CD4-positive, alpha-beta T cell treated with Interleukin-10 for 1 hour (primary cell): ENCODE results near the gene SLC49A3.
"Not testable (repeated sequence)": the region's sequence is repeated elsewhere in the genome, so short reads cannot be mapped to it uniquely, and the experiment has no call there.

ENCODE experiments used
- DNase-seq: peaks from one replicate; pipeline ENCODE4 v3.0.0-alpha.2; 2020

SLC49A3 gene

DNA sequence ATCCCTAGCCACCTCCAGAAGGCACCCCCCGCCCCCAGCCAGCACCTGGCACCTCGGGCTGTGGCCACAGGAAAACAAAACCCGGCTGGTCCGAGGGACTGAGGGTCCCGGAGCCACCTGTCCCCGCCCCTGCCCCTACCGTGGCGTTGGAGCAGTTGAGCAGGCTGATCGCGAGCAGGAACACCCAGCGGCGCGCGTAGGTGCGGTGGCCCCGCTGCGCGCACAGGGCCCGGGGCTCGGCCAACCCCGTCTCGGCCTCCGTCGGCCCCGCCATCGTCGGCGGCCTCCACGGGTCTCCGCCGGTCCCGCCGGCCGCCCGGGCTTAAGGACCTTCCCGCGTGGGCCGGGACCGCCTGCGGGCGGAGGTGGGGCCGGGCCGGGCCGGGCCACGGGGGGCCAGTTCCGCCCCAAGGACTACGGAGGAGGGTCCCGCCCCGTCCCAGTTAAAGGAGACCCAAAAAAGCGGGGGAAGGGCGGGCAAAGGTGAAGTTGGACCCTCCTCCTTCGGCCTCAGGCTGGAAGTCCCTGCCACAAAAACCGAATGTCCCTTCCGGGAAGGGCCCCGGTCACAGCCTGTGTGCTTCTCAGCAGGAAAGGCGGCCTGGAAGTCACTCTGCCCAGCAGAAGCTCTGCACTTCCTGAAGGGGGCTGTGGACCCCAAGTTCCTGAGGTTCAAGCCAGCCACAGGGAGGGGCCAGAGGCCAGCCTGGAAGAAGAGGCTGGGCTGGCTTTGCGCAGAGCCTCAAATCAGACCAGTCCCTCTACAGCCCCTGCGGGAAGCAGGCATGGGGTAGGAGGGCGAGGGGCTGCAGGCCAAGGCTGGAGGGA lies at the start of gene SLC49A3:
TSS of gene SLC49A3 (minus strand) at position 298 of the 828 bp plus-strand sequence. CDS start at position 274, 24 bp downstream.
- no peak for DNase-seq

DNA sequence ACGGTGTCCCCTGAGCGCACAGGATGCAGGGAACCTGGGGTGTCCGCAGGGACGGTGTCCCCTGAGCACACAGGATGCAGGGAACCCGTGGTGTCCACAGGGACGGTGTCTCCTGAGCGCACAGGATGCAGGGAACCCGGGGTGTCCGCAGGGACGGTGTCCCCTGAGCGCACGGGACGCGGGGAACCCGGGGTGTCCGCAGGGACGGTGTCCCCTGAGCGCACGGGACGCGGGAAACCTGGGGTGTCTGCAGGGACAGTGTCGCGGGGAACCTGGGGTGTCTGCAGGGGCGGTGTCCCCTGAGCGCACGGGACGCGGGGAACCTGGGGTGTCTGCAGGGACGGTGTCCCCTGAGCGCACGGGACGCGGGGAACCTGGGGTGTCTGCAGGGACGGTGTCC lies 47.6 kb upstream of the SLC49A3 start:
- not testable (repeated sequence) for DNase-seq

DNA sequence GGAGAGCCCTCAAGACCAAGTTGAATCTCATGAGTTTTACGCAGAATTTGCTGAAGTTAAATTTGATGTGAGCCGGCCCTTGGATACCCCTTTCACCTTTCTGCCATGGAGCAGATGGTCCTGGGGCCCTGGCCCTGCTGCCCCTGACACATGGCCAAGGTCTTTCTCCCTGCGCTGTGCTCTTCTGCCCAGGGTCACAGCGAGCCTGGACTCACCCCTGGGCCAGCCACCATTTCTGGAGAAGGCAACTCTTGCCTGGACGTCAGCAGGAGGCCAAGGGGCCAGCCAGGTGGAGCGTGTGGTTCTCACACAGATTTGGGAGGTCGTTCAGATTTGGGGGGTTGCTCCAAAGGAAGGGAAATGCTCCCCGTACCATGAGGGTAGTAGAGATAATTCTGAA lies 46.6 kb upstream of the SLC49A3 start:
- no peak for DNase-seq

DNA sequence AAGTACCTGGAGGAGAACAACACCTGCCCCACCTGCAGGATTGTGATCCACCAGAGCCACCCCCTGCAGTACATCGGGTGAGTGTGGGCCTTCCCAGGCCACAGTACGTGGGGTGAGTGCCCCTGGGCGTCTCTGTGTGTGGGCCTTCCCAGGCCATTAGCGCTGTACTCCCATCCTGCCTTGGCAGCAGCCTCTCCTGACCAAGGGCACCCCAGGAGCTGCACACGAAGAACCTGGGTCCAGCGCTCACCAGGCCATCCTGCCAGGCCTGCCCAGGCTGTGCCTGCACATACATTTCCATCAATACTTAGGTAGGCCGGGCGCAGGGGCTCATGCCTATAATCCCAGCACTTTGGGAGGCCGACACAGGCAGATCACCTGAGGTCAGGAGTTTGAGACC lies 46.0 kb upstream of the SLC49A3 start:
- DNase-seq: no peak

DNA sequence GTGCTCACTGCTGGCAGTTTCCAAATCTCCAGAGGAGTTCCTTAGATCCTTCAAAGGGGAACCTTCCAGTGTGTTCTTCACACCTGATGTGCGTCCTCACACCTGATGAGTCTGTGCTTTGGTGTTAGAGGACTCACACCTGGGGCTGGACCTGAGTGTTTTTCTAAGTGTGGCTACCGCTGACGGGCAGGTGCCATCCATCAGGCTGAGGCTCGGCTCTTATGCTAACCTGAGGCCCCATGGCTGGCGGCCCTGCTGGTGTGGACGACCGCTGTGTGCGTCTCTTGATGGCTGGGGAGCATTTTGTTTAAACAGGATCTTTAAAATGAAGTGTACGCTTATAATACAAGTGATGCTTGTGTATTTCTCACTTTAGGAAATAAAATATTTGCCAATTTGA lies 45.1 kb upstream of the SLC49A3 start:
- no peak for DNase-seq

DNA sequence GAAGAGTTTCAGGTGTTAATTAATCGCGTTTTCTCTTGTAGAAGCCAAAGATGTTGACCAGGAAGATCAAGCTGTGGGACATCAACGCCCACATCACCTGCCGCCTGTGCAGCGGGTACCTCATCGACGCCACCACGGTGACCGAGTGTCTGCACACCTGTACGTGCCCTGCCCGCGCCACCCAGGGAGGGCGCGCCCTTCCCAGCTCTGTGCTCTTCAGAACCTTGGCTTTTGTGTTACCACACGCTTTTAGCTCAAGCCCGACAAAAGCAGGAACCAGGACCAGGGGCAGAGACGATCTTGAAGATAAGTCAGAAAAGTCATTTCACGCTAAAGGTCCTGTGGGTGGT lies 44.7 kb upstream of the SLC49A3 start:
- no peak for DNase-seq

DNA sequence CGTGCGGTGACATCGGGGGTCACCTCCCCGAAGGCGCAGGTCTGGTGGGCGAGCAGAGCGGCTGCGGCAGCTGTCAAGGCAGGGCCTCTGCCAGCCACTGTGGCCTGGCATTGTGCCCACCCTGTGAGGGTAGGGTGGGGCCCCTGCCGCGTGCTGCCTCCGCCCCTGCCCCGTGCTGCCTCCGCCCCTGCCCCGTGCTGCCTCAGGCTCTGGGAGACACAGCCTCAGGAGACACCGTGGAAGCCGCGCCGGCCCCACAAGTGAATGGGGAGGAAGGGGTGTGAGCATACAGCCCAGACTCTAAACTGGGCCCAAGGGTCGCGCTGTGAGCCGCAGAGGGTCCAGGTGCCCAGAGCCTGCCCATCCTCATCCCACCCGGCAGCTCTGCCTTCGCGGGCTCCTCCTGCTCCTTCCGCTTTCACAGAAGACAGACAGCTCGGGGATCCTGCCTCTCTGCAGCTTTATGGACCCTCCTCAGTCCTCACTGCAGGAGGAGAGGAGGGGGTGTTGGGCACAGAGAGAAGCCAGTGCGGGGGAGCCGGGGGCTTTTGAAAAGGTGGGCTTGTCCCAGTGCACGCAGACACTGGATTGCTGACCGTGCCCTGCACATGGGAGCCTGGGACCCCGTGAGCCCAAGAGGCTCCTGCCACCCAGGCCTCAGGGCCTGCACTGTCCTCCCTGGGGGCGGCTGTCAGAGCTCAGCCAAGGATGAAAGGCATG lies 44.1 kb upstream of the SLC49A3 start:
- DNase-seq: no peak

DNA sequence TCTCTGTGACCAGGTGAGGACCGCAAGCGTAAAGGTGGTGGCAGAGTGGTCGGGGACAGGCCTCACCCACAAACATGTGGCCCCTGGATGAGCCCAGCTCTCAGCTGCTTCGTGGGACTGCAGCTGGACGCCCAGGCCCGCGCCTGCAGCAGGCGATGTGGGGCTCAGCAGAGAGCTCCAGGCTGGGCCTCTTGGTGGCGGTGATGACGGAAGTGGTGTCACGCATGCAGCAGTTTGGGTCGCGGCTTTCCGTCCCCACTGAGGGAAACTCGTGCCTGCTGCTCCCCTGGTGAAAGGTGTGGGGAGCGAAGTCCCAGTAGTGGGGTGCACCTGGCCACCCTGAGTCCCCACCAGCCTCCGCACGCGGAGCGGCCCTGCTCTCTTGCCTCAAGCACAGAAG lies 43.5 kb upstream of the SLC49A3 start:
- no peak for DNase-seq

DNA sequence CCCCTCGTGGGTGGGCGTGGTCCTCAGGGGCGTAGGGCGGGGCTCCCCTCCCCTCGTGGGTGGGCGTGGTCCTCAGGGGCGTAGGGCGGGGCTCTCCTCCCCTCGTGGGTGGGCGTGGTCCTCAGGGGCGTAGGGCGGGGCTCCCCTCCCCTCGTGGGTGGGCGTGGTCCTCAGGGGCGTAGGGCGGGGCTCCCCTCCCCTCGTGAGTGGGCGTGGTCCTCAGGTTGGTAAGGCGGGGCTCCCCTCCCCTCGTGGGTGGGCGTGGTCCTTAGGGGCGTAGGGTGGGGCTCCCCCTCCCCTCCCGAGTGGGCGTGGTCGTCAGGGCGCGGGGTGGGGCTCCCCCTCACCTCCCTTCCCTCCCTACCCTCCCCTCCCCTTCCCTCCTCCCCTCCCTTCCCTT lies 43.0 kb upstream of the SLC49A3 start:
- DNase-seq: not testable (repeated sequence)

DNA sequence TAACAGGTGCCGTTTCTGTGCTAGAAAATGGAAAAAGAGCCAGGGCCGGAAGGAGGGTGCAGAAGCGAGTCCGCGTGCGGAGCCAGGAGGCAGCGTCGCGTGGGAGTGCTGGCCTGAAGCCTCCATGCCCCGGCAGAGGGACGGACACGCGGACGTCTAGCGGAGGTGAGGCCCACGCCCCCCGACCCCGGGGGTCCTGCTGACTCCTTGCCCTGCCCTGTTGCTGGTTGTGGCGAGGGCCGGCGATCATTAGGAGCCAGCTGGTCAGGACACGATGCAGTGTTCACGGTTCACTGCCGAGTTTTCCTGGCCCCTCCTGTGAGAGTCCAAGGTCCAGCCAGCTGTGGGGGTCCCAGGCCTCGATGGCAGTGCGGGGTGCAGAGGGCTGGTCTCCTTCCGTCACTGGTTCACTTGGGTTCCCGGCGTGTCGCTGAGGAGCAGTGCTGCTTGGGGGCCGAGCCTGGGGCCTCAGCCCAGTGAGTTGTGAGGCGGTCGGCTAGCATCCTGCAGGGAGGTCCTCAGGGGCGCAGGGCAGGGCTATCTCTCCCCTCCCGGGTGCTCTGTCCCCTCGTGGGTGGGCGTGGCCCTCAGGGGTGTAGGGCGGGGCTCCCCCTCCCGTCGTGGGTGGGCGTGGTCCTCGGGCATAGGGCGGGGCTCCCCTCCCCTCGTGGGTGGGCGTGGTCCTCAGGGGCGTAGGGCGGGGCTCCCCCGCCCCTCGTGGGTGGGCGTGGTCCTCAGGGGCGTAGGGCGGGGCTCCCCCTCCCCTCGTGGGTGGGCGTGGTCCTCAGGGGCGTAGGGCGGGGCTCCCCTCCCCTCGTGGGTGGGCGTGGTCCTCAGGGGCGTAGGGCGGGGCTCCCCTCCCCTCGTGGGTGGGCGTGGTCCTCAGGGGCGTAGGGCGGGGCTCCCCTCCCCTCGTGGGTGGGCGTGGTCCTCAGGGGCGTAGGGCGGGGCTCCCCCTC lies 42.3 kb upstream of the SLC49A3 start:
- DNase-seq: not testable (repeated sequence)

DNA sequence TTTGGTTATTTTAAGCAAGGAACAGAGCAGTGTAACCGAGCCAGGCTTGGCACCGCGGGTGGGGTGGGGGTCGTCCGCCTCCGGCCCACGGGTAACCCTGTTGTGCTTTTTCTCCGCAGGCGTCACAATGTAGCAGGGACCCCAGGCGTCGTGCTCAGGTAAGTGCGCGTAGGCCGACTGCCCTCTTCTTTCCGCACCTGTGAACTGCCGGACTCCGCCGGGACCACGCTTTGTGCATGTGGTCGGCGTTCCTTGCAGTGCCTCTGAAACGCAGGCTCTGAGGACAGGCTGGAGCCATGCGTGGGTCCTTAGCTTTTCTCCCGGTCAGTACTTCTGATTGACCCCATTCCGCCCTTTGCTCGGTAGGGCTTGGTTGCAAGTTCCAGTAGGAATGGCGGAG lies 41.6 kb upstream of the SLC49A3 start:
- no peak for DNase-seq

DNA sequence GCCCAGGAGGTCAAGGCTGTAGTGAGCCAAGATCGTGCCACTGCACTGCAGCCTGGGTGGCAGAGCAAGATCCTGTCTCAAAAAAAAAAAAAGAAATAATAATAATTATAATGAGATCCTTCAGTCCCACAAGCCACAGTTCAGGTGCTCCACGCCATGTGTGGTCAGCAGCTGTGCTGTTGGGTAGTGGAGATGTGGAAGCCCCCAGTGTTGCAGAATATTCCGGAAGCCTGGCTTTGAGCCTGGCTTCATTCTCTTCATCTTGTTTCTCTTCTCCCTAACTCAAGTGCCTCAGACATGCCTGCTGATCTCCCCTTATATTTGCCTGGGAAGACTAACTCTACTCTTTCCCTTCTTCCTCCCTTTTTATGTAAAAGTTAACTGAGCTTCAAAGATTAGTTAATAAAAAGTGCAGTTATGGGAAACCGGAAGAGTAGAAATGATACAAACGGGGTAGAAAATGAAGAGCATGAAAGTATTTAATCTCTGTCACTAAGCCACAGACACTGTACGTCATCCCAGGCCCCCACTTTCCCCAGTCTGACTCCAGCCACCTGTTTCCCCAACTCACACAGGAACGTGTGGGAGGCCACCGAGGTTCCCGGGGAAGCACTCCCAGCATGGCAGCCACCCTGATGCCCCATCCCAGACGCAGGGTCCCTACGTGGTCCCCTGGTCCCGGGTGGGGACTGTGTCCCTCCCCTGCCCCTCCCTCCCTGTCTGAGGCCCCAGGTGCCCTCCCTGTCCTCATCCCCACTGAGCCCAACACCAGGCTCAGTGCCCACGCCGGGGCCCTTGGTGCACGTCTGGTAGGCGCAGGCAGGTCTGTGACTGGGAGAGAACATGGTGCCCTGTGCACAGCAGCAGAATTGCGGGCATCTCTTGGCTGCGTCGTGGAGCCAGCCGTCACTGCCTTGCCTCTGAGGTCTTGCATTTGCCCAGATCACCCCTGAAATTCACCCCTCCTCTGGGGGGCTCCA lies 40.7 kb upstream of the SLC49A3 start:
- DNase-seq: no peak

DNA sequence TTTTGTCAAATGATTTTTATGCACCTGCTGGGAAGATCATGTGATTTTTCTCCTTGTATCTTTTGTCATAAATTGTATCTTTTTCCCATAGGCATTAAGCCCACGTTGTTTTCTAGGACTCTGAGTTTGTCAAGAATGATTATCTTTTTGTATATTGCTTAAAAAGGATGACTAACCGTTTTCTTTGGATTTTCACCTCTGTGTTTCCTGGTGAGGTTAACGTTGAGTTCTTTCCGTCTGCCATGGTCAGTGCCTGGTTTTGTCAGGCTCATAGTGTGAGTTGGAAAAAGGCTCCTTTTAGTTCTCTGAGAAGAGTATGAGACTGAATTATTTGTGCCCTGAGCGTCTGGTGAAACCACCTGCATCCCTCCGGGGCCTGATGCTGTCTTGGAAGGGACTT lies 38.6 kb upstream of the SLC49A3 start:
- DNase-seq: no peak

DNA sequence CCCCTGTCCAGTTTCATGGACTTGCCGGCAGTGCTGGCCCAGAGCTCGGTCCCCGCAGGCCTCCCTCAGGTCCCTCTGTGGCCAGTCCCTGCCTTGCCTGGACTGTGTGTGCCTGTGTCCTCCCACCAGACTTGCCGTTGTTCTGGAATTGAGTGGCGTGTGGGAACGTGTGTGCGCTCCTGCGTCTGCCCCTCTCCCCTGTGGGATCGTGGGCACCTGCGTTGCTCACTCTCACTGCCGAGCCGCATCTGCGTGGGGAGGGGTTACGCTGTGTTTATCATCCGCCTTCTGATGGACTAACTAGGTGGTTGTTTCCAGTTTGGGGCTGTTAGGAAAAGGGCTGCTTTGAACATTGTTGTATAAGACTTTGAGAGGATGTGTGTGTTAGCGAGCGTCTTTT lies 37.9 kb upstream of the SLC49A3 start:
- DNase-seq: no peak

DNA sequence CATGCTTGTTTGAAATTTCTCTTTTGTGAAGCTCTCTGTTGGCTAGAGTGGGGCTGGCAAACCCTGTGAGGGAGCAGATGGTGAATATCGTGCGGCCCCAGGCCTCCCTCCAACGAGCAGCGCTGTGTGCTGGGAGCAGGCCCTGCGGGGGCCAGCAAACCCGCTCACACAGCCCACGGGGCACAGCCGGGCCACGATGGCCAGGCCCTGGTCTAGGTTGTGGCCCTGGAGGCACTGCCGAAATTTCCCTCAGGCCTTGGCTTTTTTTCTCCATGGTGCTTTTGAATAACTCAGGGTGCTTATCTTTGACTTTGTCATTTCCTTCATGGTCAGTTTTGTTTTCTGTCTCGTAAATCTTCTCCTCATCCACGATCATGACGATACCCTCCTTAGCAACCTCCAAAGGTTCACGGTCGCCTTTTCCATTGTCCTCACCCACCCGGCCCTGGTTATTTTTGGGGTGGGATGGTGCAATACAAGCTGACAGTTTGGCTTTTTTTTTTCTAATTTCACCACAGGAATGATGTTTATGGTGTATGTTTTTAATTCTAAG lies 37.4 kb upstream of the SLC49A3 start:
- no peak for DNase-seq

DNA sequence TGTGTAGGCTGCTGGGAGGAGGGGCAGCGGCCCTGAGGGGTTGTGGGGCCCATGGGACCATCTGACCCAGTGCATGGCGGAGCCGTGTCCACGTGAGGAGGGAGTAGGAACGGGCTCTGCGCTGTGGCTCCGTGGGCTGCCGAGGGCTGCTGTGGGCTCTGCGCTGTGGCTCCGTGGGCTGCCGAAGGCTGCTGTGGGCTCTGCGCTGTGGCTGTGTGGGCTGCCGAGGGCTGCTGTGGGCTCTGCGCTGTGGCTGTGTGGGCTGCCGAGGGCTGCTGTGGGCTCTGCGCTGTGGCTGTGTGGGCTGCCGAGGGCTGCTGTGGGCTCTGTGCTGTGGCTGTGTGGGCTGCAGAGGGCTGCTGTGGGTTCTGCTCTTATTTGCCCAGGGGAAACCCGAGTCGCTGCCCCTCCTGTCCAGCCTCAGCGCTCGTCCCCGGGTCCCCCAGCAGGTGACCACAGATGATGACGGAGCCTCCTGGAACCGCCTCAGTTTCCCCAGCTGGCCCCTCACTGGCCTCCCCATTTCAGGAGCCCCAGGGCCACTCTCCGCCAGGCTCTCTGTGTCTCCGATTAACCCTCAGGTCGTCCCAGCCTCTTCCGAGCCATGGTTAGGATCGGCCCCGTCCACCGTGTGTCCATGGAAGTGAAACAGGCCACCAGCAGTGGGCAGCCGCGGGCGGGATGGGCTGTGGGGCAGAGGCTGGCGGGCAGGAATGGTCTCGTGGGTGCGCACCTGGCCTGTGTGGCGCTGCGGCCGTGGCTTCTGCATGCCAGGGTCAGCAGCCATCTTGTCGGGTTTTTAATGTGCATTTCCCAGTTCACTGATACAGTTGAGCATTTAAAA lies 36.7 kb upstream of the SLC49A3 start:
- DNase-seq: no peak

DNA sequence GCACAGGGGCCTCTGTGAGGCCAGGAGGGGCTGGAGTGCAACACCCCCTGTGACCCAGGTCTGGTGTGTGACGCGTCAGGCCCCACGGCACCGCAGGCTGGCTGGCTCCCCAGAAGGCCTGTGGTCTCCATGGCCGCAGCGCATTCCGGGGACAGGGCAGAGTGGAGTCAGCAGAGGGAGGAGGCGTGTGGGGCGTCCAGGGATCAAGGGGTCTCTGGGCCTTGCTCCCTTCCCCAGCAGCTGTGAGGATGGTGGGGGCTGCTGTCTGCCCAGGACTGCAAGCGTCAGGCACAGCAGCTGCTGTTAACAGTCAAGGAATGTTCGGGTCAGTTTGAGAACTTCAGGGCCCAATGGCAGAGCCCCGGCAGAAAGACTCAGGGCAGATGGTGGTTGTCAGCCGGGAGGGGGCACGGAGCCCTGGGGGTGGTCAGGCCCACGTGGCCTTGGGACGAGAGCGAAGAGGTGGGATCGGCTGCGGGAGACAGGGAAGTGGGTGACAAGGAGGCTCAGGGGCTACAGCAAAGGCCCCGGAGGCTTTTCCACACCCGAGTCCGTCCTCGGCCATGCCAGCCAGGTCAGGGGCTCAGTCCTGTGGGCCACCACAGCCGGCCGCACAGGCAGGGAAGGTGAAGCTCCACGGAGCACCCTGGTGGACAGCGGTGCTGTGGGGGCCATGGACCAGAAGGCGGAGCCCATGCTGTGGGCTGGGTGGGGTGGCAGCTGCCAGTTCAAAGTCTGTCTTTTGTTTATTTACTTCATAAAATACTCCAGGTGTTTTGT lies 35.0 kb upstream of the SLC49A3 start:
- no peak for DNase-seq

DNA sequence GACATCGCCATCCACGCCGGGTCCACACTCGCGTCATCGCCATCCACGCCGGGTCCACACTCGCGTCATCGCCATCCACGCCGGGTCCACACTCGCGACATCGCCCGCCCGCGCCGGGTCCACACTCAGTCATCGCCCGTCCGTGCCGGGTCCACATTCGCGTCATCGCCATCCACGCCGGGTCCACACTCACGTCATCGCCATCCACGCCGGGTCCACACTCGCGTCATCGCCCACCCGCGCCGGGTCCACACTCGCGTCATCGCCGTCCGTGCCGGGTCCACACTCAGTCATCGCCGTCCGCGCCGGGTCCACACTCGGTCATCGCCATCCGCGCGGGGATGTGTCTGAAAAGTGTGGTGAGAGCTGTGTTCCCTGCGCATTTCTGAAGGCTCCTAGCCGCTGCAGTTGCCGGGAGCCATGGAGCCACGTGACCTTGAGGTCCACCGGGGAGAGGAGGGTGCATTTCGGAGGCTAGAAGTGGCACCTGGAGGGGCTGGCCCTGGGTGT lies 34.0 kb upstream of the SLC49A3 start:
- no peak for DNase-seq

DNA sequence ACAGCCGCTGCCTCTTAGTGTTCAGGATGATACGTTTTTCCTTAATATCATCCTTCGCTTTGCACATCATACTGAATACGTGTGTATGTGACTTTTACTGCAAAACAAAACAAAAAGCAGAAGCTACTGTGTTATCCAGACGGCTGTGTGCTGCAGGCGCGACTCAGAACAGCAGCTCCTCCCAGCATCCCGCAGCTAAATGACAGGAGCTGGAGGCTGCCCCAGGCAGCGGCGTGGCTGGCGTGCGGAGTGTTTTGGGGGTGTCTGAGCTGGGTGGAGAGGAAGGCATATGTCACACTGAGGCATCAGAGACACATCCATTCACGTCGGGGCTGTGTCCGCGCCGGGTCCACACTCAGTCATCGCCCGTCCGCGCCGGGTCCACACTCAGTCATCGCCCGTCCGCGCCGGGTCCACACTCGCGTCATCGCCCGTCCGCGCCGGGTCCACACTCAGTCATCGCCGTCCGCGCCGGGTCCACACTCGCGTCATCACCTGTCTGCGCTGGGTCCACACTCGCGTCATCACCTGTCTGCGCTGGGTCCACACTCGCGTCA lies 33.3 kb upstream of the SLC49A3 start:
- DNase-seq: no peak
